Progenitor cell of endocrine pancreas (in vitro differentiated cells): ENCODE measurements around the gene CNTN2. TPM values are rescaled to one million over a fixed set of nuclear protein-coding genes. Genes with fewer than 3 reads are reported as not detected.

ENCODE experiments used
- DNase-seq: peaks from one replicate; pipeline ENCODE4 v3.0.0; 2021; ENCODE audit warnings: low spot score; ENCODE audit not compliant: unreplicated experiment
- H3K27ac Mint-ChIP-seq: 2 replicates; pipeline ENCODE4 v1.8.0; 2021; ENCODE audit warnings: mild to moderate bottlenecking, moderate library complexity, mixed read lengths
- H3K27me3 Mint-ChIP-seq: 2 replicates; pipeline ENCODE4 v1.8.0; 2021; ENCODE audit warnings: mixed read lengths
- H3K36me3 Mint-ChIP-seq: 2 replicates; pipeline ENCODE4 v1.8.0; 2022; ENCODE audit warnings: mixed read lengths; ENCODE audit not compliant: insufficient read depth
- H3K4me1 Mint-ChIP-seq: 2 replicates; pipeline ENCODE4 v1.8.0; 2021; ENCODE audit warnings: low read depth, mixed read lengths
- H3K4me3 Mint-ChIP-seq: 2 replicates; pipeline ENCODE4 v1.8.0; 2021; ENCODE audit warnings: low read depth, mild to moderate bottlenecking, moderate library complexity, mixed read lengths
- H3K9me3 Mint-ChIP-seq: 2 replicates; pipeline ENCODE4 v1.8.0; 2021; ENCODE audit warnings: low read depth, mixed read lengths
- CTCF ChIP-seq: fragments of 200-600 bp; sonication (generic); IDR thresholded peaks from one replicate; pipeline ENCODE4 v1.5.0; 2021; ENCODE audit warnings: antibody characterized with exemption, mild to moderate bottlenecking; ENCODE audit not compliant: unreplicated experiment
- total RNA-seq: library from RNA; stranded (reverse); gene quantifications from 2 replicates; pipeline ENCODE4 v1.2.1, GENCODE V29; 2021

The CNTN2 gene
- total RNA-seq, 1 donor from 2014 or later, result not detected

- TF ChIP-seq CTCF, result no peak
- DNase-seq, result no peak
- no peaks in the 10 kb centered on the region for H3K36me3 Mint-ChIP-seq
- no peak overlapping the region for H3K4me3 Mint-ChIP-seq
- H3K27ac Mint-ChIP-seq, result no peak overlapping the region
- H3K27me3 Mint-ChIP-seq, result peaks cover 61% of the 10 kb centered on the region
- peaks cover 6% of the 10 kb centered on the region for H3K4me1 Mint-ChIP-seq
- no peaks in the 10 kb centered on the region for H3K9me3 Mint-ChIP-seq
These were observed 1.9 kb upstream of the CNTN2 start for GRCh38 chr1:205041001-205041715.

- H3K9me3 Mint-ChIP-seq, result no peaks in the 10 kb centered on the region
- no peak for TF ChIP-seq CTCF
- DNase-seq, result no peak
- no peaks in the 10 kb centered on the region for H3K36me3 Mint-ChIP-seq
- peaks cover 67% of the 10 kb centered on the region for H3K27me3 Mint-ChIP-seq
- H3K27ac Mint-ChIP-seq, result no peak overlapping the region
- peaks cover 6% of the 10 kb centered on the region for H3K4me1 Mint-ChIP-seq
- no peak overlapping the region for H3K4me3 Mint-ChIP-seq
These were observed 758 bp upstream of the CNTN2 start for GRCh38 chr1:205041998-205042910.

GRCh38 chr1:205043866-205044265 is 854 bp downstream of the CNTN2 start:
- no peaks in the 10 kb centered on the region for H3K4me1 Mint-ChIP-seq
- no peaks in the 10 kb centered on the region for H3K36me3 Mint-ChIP-seq
- no peak for DNase-seq
- no peaks in the 10 kb centered on the region for H3K9me3 Mint-ChIP-seq
- TF ChIP-seq CTCF, result no peak
- no peak overlapping the region for H3K27ac Mint-ChIP-seq
- peaks cover 72% of the 10 kb centered on the region for H3K27me3 Mint-ChIP-seq
- H3K4me3 Mint-ChIP-seq, result no peak overlapping the region

- H3K9me3 Mint-ChIP-seq, result no peaks in the 10 kb centered on the region
- no peaks in the 10 kb centered on the region for H3K4me1 Mint-ChIP-seq
- H3K4me3 Mint-ChIP-seq, result no peak overlapping the region
- no peak overlapping the region for H3K27ac Mint-ChIP-seq
- H3K27me3 Mint-ChIP-seq, result peaks cover 72% of the 10 kb centered on the region
- H3K36me3 Mint-ChIP-seq, result no peaks in the 10 kb centered on the region
- DNase-seq, result no peak
- no peak for TF ChIP-seq CTCF
These were observed 1.7 kb downstream of the CNTN2 start for GRCh38 chr1:205044741-205045140.

GRCh38 chr1:205045146-205045545 is 2.1 kb downstream of the CNTN2 start:
- H3K9me3 Mint-ChIP-seq, result no peaks in the 10 kb centered on the region
- H3K4me1 Mint-ChIP-seq, result no peaks in the 10 kb centered on the region
- DNase-seq, result no peak
- TF ChIP-seq CTCF, result no peak
- no peak overlapping the region for H3K4me3 Mint-ChIP-seq
- no peak overlapping the region for H3K27ac Mint-ChIP-seq
- H3K36me3 Mint-ChIP-seq, result no peaks in the 10 kb centered on the region
- H3K27me3 Mint-ChIP-seq, result peaks cover 71% of the 10 kb centered on the region
